Adipocyte (in vitro differentiated cells): ENCODE measurements around the gene EGF.
A peak's percentile ranks its signal among the peaks of the same experiment; 100 is the strongest.
"Not testable (repeated sequence)": the region's sequence is repeated elsewhere in the genome, so short reads cannot be mapped to it uniquely, and the experiment has no call there.

ENCODE experiments used
- DNase-seq: peaks from one replicate; pipeline ENCODE4 v3.0.0-alpha.2; 2015; ENCODE audit warnings: low read depth
- H3K27me3 ChIP-seq: replicated peaks from 2 replicates; pipeline ENCODE4 v1.7.0; 2013; ENCODE audit warnings: mild to moderate bottlenecking, low read length, moderate library complexity; ENCODE audit not compliant: control insufficient read depth, insufficient read depth
- H3K36me3 ChIP-seq: 2 replicates; pipeline ENCODE4 v1.7.0; 2013; ENCODE audit warnings: low read length, mild to moderate bottlenecking, moderate library complexity; ENCODE audit not compliant: control insufficient read depth, insufficient read depth, severe bottlenecking
- H3K4me1 ChIP-seq: 2 replicates; pipeline ENCODE4 v1.7.0; 2013; ENCODE audit warnings: mild to moderate bottlenecking, low read length, moderate library complexity; ENCODE audit not compliant: control insufficient read depth, insufficient read depth
- H3K4me3 ChIP-seq: 2 replicates; pipeline ENCODE4 v1.7.0; 2013; ENCODE audit warnings: mild to moderate bottlenecking, low read length, moderate library complexity
- H3K9ac ChIP-seq: 2 replicates; pipeline ENCODE4 v1.7.0; 2013; ENCODE audit warnings: mild to moderate bottlenecking, low read length, moderate library complexity
- H3K9me3 ChIP-seq: 2 replicates; pipeline ENCODE4 v1.7.0; 2013; ENCODE audit warnings: mild to moderate bottlenecking, low read length, moderate library complexity; ENCODE audit not compliant: control insufficient read depth

Gene EGF

GRCh38 chr4:110020646-110021443, 108.2 kb downstream of the EGF start:
- H3K4me1 ChIP-seq, result peaks cover 10% of the 10 kb centered on the region
- H3K9ac ChIP-seq, result no peak overlapping the region
- H3K27me3 ChIP-seq, result no peaks in the 10 kb centered on the region
- peak; percentile 20 for DNase-seq
- no peaks in the 10 kb centered on the region for H3K36me3 ChIP-seq
- H3K4me3 ChIP-seq, result no peak overlapping the region
- no peaks in the 10 kb centered on the region for H3K9me3 ChIP-seq

- Histone ChIP-seq H3K9ac (no peak overlapping the region), H3K4me1 (peaks cover 10% of the 10 kb centered on the region), H3K27me3 (no peaks in the 10 kb centered on the region), H3K9me3 (no peaks in the 10 kb centered on the region), H3K4me3 (no peak overlapping the region), H3K36me3 (no peaks in the 10 kb centered on the region)
- DNase-seq, result no peak
Measured at GRCh38 chr4:110022457-110022856, 109.8 kb downstream of the EGF start.

GRCh38 chr4:110025056-110025455, 112.4 kb downstream of the EGF start:
- H3K9ac ChIP-seq, result no peak overlapping the region
- no peaks in the 10 kb centered on the region for H3K9me3 ChIP-seq
- DNase-seq, result no peak
- no peak overlapping the region for H3K4me3 ChIP-seq
- H3K36me3 ChIP-seq, result no peaks in the 10 kb centered on the region
- no peaks in the 10 kb centered on the region for H3K27me3 ChIP-seq
- H3K4me1 ChIP-seq, result peaks cover 9% of the 10 kb centered on the region

- no peak overlapping the region for H3K9ac ChIP-seq
- H3K4me1 ChIP-seq, result peaks cover 3% of the 10 kb centered on the region
- no peak for DNase-seq
- H3K36me3 ChIP-seq, result no peaks in the 10 kb centered on the region
- H3K27me3 ChIP-seq, result no peaks in the 10 kb centered on the region
- no peak overlapping the region for H3K4me3 ChIP-seq
- H3K9me3 ChIP-seq, result no peaks in the 10 kb centered on the region
Measured at GRCh38 chr4:110025718-110026117, 113.0 kb downstream of the EGF start.

- no peak for DNase-seq
- Histone ChIP-seq H3K9ac (no peak overlapping the region), H3K36me3 (no peaks in the 10 kb centered on the region)
Measured at GRCh38 chr4:110032603-110033002, 119.9 kb downstream of the EGF start.

GRCh38 chr4:110033355-110034025, 120.8 kb downstream of the EGF start:
- Histone ChIP-seq H3K9ac (no peak overlapping the region), H3K4me1 (no peaks in the 10 kb centered on the region), H3K27me3 (no peaks in the 10 kb centered on the region), H3K9me3 (no peaks in the 10 kb centered on the region), H3K4me3 (no peak overlapping the region), H3K36me3 (no peaks in the 10 kb centered on the region)
- DNase-seq, result no peak

More at GRCh38 chr4:110032603-110033002, 119.9 kb downstream of the EGF start:
- Histone ChIP-seq H3K9me3 (no peaks in the 10 kb centered on the region), H3K27me3 (no peaks in the 10 kb centered on the region), H3K4me3 (no peak overlapping the region), H3K4me1 (no peaks in the 10 kb centered on the region)

GRCh38 chr4:110034026-110034393, 121.3 kb downstream of the EGF start:
- H3K9ac ChIP-seq, result no peak overlapping the region
- no peak for DNase-seq
- H3K4me3 ChIP-seq, result no peak overlapping the region
- H3K4me1 ChIP-seq, result no peaks in the 10 kb centered on the region
- H3K27me3 ChIP-seq, result no peaks in the 10 kb centered on the region
- H3K9me3 ChIP-seq, result no peaks in the 10 kb centered on the region
- no peaks in the 10 kb centered on the region for H3K36me3 ChIP-seq

- DNase-seq, H3K4me3 ChIP-seq, H3K36me3 ChIP-seq, H3K9ac ChIP-seq, H3K9me3 ChIP-seq, H3K27me3 ChIP-seq: not testable (repeated sequence)
- peaks cover 10% of the 10 kb centered on the region for H3K4me1 ChIP-seq
Measured at GRCh38 chr4:110039164-110039563, 126.5 kb downstream of the EGF start.

GRCh38 chr4:110041735-110042134, 129.1 kb downstream of the EGF start:
- peaks cover 10% of the 10 kb centered on the region for H3K4me1 ChIP-seq
- no peaks in the 10 kb centered on the region for H3K9me3 ChIP-seq
- H3K27me3 ChIP-seq, result no peaks in the 10 kb centered on the region
- DNase-seq, result no peak
- no peak overlapping the region for H3K4me3 ChIP-seq
- peaks cover 3% of the 10 kb centered on the region for H3K36me3 ChIP-seq
- H3K9ac ChIP-seq, result no peak overlapping the region

- Histone ChIP-seq H3K27me3 (no peaks in the 10 kb centered on the region), H3K9ac (no peak overlapping the region), H3K4me1 (peaks cover 10% of the 10 kb centered on the region), H3K36me3 (peaks cover 3% of the 10 kb centered on the region), H3K4me3 (peak overlapping the region; percentile 32), H3K9me3 (no peaks in the 10 kb centered on the region)
- peak; percentile 49 for DNase-seq
Measured at GRCh38 chr4:110042545-110043517, 130.1 kb downstream of the EGF start.

GRCh38 chr4:110046588-110047049, 133.9 kb downstream of the EGF start:
- DNase-seq, result peak; percentile 39
- Histone ChIP-seq H3K36me3 (peaks cover 23% of the 10 kb centered on the region), H3K4me1 (peaks cover 10% of the 10 kb centered on the region)

More at GRCh38 chr4:110046588-110047049, 133.9 kb downstream of the EGF start:
- Histone ChIP-seq H3K9ac (no peak overlapping the region), H3K9me3 (no peaks in the 10 kb centered on the region), H3K27me3 (no peaks in the 10 kb centered on the region), H3K4me3 (no peak overlapping the region)
